Endothelial cell of umbilical vein (primary cell): ENCODE results near the gene MYLK. TPM values are rescaled to one million over a fixed set of nuclear protein-coding genes. Genes with fewer than 3 reads are reported as not detected.

Experiments
- BruUV-seq: library from RNA; stranded (reverse); fragments of 400-500 nt; replicated peaks from 2 replicates; lab custom pipeline; 2021; lab: Mats Ljungman, UMichigan
- CTCF ChIA-PET: fragments of 300-600, 350-600 bp; sonication (Branson Sonifier 250); formaldehyde crosslinking; loops from one replicate; lab custom pipeline; 2021; ENCODE audit warnings: antibody characterized with exemption, inconsistent platforms; lab: Charles Lee
- POLR2A ChIA-PET: fragments of 300-600, 350-600 bp; sonication (Branson Sonifier 250); formaldehyde crosslinking; loops from one replicate; lab custom pipeline; 2021; ENCODE audit warnings: antibody characterized with exemption, inconsistent platforms; lab: Charles Lee
- DNase-seq: peaks from one replicate; pipeline ENCODE4 v3.0.0-alpha.2; 2011; ENCODE audit warnings: low read depth, low spot score
- FAIRE-seq: peaks from 2 replicates; lab custom pipeline; 2011; peaks lifted over from hg19 to GRCh38; lab: Jason Lieb, UNC
- H2AFZ ChIP-seq: 2 replicates; pipeline ENCODE4 v1.6.0; 2012; ENCODE audit warnings: low read depth, low read length, control low read depth, inconsistent platforms
- H3K27ac ChIP-seq: 2 replicates; pipeline ENCODE4 v1.5.1; 2011; ENCODE audit warnings: low read depth, mild to moderate bottlenecking, control low read depth, low read length, moderate library complexity; ENCODE audit not compliant: insufficient read depth
- H3K27me3 ChIP-seq, 2 experiments: 2 replicates each; pipeline versions ENCODE4 v1.6.0 to v1.6.1; 2011; ENCODE audit warnings: low read length in 2 of 2, mixed read lengths in 1 of 2; ENCODE audit not compliant: control insufficient read depth in 2 of 2, insufficient read depth in 2 of 2
- H3K36me3 ChIP-seq, 2 experiments: 2 replicates in 1 of 2; 3 replicates in 1 of 2; pipeline ENCODE4 v1.5.1; 2011; ENCODE audit warnings: low read length in 2 of 2, mild to moderate bottlenecking in 1 of 2, moderate library complexity in 1 of 2; ENCODE audit not compliant: control insufficient read depth in 2 of 2, insufficient read depth in 2 of 2; ENCODE audit errors: extremely low read depth in 1 of 2
- H3K4me1 ChIP-seq: 3 replicates; pipeline ENCODE4 v1.5.1; 2011; ENCODE audit warnings: mild to moderate bottlenecking, low read length; ENCODE audit not compliant: control insufficient read depth, insufficient read depth; ENCODE audit errors: extremely low read depth
- H3K4me2 ChIP-seq: 2 replicates; pipeline ENCODE4 v1.6.1; 2011; ENCODE audit warnings: low read length, control low read depth, mixed read lengths; ENCODE audit not compliant: insufficient read depth
- H3K4me3 ChIP-seq, 3 experiments: fragments of 200-600 bp in 1 of 3; sonication (generic), shearing (Covaris generic) in 1 of 3; replicated peaks in 1 of 3; 2 replicates each; pipeline ENCODE4 v1.5.1; 2011 to 2016; ENCODE audit warnings: control low read depth in 3 of 3, low read length in 3 of 3, mild to moderate bottlenecking in 2 of 3, inconsistent platforms in 1 of 3, low read depth in 1 of 3, moderate library complexity in 1 of 3; ENCODE audit not compliant: insufficient read depth in 1 of 3
- H3K79me2 ChIP-seq: 2 replicates; pipeline ENCODE4 v1.6.0; 2012; ENCODE audit warnings: low read length, inconsistent platforms; ENCODE audit not compliant: control insufficient read depth, insufficient read depth
- H3K9ac ChIP-seq: replicated peaks from 2 replicates; pipeline ENCODE3; 2011; ENCODE audit warnings: low read length, control low read depth; ENCODE audit not compliant: insufficient read depth; ENCODE audit errors: extremely low read depth
- H3K9me1 ChIP-seq: replicated peaks from 3 replicates; pipeline ENCODE4 v1.6.0; 2011; ENCODE audit warnings: mild to moderate bottlenecking, low read length; ENCODE audit not compliant: control insufficient read depth, insufficient read depth; ENCODE audit errors: extremely low read depth
- H3K9me3 ChIP-seq: replicated peaks from 2 replicates; pipeline ENCODE4 v1.5.1; 2012; ENCODE audit warnings: low read length, inconsistent platforms; ENCODE audit not compliant: control insufficient read depth, insufficient read depth
- H4K20me1 ChIP-seq: replicated peaks from 2 replicates; pipeline ENCODE3; 2011; ENCODE audit warnings: mild to moderate bottlenecking, low read length; ENCODE audit not compliant: control insufficient read depth, insufficient read depth; ENCODE audit errors: extremely low read depth
- EZH2 ChIP-seq: IDR thresholded peaks from 2 replicates; pipeline ENCODE4 v1.6.1; 2012; ENCODE audit warnings: borderline replicate concordance, low read depth, mild to moderate bottlenecking, moderate library complexity, low read length, inconsistent platforms; ENCODE audit not compliant: severe bottlenecking
- FOS ChIP-seq: IDR thresholded peaks from 2 replicates; pipeline ENCODE4 v1.6.1; 2011; ENCODE audit warnings: mild to moderate bottlenecking, low read length, moderate library complexity, borderline replicate concordance; ENCODE audit not compliant: insufficient read depth
- GATA2 ChIP-seq: IDR thresholded peaks from 2 replicates; pipeline ENCODE4 v1.7.0; 2011; ENCODE audit warnings: low read depth, mild to moderate bottlenecking, moderate library complexity, mixed read lengths, low read length; ENCODE audit not compliant: insufficient read length, insufficient read depth
- JUN ChIP-seq: IDR thresholded peaks from 2 replicates; pipeline ENCODE4 v1.6.1; 2011; ENCODE audit warnings: borderline replicate concordance, low read depth; ENCODE audit not compliant: insufficient read length, insufficient read depth
- MYC ChIP-seq: IDR thresholded peaks from one replicate; pipeline ENCODE4 v1.6.1; 2011; ENCODE audit warnings: mild to moderate bottlenecking, low read depth, low read length
- POLR2A ChIP-seq: IDR thresholded peaks from 2 replicates; pipeline ENCODE4 v1.6.1; 2012; ENCODE audit warnings: low read depth, mild to moderate bottlenecking, control low read depth, low read length
- POLR2AphosphoS5 ChIP-seq: IDR thresholded peaks from 2 replicates; pipeline ENCODE4 v1.6.1; 2012; ENCODE audit warnings: low read depth, mild to moderate bottlenecking, control low read depth, low read length, moderate library complexity; ENCODE audit not compliant: insufficient read depth
- dilution Hi-C: fragments of 300-500 bp; cut with MboI; formaldehyde crosslinking; loops from one replicate; pipeline ENCODE4 v1.15.0; 2019; ENCODE audit warnings: low sequenced_read_pairs; ENCODE audit not compliant: extremely low pct_ligation_motif_present
- intact Hi-C: fragments of 100-400 bp; cut with micrococcal nuclease; formaldehyde crosslinking; loops from one replicate; pipeline ENCODE4 v1.10.0; 2022
- polyA plus RNA-seq, 4 experiments: library from polyadenylated mRNA; depleted of rRNA in 3 of 4; stranded (reverse) in 3 of 4; unstranded in 1 of 4; fragments of >200 nt; gene quantifications; 2 replicates each; pipeline versions ENCODE4 v1.2.1 to v1.2.3, GENCODE V29; 2011 to 2012; ENCODE audit warnings: missing spikeins in 1 of 4
- total RNA-seq: library from RNA; stranded (reverse); gene quantifications from 2 replicates; pipeline ENCODE4 v1.2.3, GENCODE V29; 2021
- TF ChIP-seq, protein P1 (sequence below), 2 donors: IDR thresholded peaks; 1 replicate in 1 of 2; 2 replicates in 1 of 2; pipeline ENCODE4 v1.5.1; 2011; ENCODE audit warnings: low read length in 2 of 2, mild to moderate bottlenecking in 2 of 2, moderate library complexity in 2 of 2, control low read depth in 1 of 2, inconsistent platforms in 1 of 2, low read depth in 1 of 2; ENCODE audit not compliant: insufficient read depth in 1 of 2; ENCODE audit errors: extremely low read depth in 1 of 2
- TF ChIP-seq, protein P2 (sequence below): IDR thresholded peaks from 2 replicates; pipeline ENCODE4 v1.6.1; 2011; ENCODE audit not compliant: insufficient read depth, insufficient read length

MYLK gene
- total and polyA plus RNA-seq, 2 donors (not counting 3 experiments of a cell fraction or from before 2014, with no cell fraction given): 10.0 to 22.2 TPM

- dilution Hi-C loops: no loop called here
- DNase-seq (no peak), FAIRE-seq (no peak)
- no peaks in the 10 kb centered on the region for H3K79me2 ChIP-seq
- H4K20me1 ChIP-seq: no peaks in the 10 kb centered on the region
- peaks cover 17% of the 10 kb centered on the region for H3K4me1 ChIP-seq
- intact Hi-C loops: no loop called here
- H3K27me3 ChIP-seq: no peaks in the 10 kb centered on the region
- H2AFZ ChIP-seq: no peak overlapping the region
- H3K9me3 ChIP-seq: no peaks in the 10 kb centered on the region
- no peaks in the 10 kb centered on the region for H3K36me3 ChIP-seq
- no peaks in the 10 kb centered on the region for H3K9me1 ChIP-seq
- POLR2A ChIA-PET: interaction anchor here (0.8 kb wide), 1 partner anchor 201 kb away, joined by 7 read pairs; no protein-coding TSS in a partner anchor
- no peak overlapping the region for H3K4me2 ChIP-seq
- TF ChIP-seq POLR2A (no peak), POLR2AphosphoS5 (no peak), FOS (no peak), MYC (no peak), JUN (no peak), GATA2 (no peak), EZH2 (no peak)
- TF ChIP-seq, protein P1, sequence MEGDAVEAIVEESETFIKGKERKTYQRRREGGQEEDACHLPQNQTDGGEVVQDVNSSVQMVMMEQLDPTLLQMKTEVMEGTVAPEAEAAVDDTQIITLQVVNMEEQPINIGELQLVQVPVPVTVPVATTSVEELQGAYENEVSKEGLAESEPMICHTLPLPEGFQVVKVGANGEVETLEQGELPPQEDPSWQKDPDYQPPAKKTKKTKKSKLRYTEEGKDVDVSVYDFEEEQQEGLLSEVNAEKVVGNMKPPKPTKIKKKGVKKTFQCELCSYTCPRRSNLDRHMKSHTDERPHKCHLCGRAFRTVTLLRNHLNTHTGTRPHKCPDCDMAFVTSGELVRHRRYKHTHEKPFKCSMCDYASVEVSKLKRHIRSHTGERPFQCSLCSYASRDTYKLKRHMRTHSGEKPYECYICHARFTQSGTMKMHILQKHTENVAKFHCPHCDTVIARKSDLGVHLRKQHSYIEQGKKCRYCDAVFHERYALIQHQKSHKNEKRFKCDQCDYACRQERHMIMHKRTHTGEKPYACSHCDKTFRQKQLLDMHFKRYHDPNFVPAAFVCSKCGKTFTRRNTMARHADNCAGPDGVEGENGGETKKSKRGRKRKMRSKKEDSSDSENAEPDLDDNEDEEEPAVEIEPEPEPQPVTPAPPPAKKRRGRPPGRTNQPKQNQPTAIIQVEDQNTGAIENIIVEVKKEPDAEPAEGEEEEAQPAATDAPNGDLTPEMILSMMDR (IDR thresholded peaks at IDR 0.05; ENCODE audit: extremely low read depth in 1 of 2, insufficient read depth in 1 of 2, low read depth in 1 of 2, low read length in 2 of 2): no peak
- TF ChIP-seq, protein P2, sequence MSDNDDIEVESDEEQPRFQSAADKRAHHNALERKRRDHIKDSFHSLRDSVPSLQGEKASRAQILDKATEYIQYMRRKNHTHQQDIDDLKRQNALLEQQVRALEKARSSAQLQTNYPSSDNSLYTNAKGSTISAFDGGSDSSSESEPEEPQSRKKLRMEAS: no peak
- H3K27ac ChIP-seq: no peak overlapping the region
- no peak overlapping the region for H3K4me3 ChIP-seq
- no TSS peak for BruUV-seq
- H3K9ac ChIP-seq: no peak overlapping the region
- CTCF ChIA-PET: no interaction called here
These were observed 98.5 kb downstream of the MYLK start for GRCh38 chr3:123785602-123786001.
